KOPT-K1 (cell line): ENCODE measurements around the gene RAB27B.

Experiments
- H3K27ac ChIP-seq: fragments of 200-600 bp; sonication (generic); 2 replicates; pipeline ENCODE4 v1.5.1; 2016; ENCODE audit warnings: antibody characterized with exemption, mild to moderate bottlenecking, low read depth, low read length; ENCODE audit not compliant: poor library complexity, severe bottlenecking
- H3K36me3 ChIP-seq: fragments of 200-600 bp; sonication (generic); 2 replicates; pipeline ENCODE4 v1.5.1; 2017; ENCODE audit warnings: antibody characterized with exemption, mild to moderate bottlenecking, low read length, moderate library complexity; ENCODE audit not compliant: insufficient read depth
- H3K9me3 ChIP-seq: fragments of 200-600 bp; sonication (generic); 2 replicates; pipeline ENCODE4 v1.5.1; 2017; ENCODE audit warnings: antibody characterized with exemption, low read length, mild to moderate bottlenecking; ENCODE audit not compliant: insufficient read depth, poor library complexity, severe bottlenecking

RAB27B gene

DNA sequence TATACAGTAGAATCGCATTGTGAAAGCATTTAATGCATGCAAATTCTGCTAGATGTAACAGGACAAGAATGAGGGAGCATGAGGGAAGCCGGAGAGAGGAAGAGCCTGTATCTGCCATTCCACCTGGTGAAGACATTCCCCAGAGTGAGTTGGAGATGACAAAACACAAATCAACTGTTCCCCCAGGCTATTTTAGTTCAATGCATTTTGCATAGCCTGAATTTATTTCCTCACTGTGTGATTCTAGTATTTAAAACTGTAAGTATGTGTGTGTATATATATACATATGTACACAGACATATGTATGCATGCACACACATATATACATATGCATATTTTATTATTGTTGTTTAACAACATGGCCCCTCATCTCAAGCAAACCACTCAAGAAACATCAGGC lies 76.3 kb downstream of the RAB27B start:
- Histone ChIP-seq H3K9me3 (no peaks in the 10 kb centered on the region), H3K27ac (no peak overlapping the region), H3K36me3 (no peaks in the 10 kb centered on the region)

DNA sequence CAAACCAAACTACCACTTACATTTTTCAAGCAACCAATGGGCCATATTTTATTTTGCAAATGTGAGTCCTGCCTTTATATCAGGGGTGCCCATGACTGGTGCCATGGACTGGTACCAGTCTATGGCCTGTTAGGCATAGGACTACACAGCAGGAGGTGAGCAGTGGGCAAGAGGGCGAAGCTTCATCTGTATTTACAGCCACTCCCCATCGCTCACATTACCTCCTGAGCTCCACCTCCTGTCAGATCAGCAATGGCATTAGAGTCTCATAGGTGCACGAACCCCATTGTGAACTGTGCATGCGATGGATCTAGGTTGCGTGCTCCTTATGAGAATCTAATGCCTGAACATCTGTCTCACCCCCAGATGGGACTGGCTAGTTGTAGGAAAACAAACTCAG lies 77.4 kb downstream of the RAB27B start:
- H3K27ac ChIP-seq, result no peak overlapping the region
- H3K36me3 ChIP-seq, result no peaks in the 10 kb centered on the region
- peaks cover 4% of the 10 kb centered on the region for H3K9me3 ChIP-seq

DNA sequence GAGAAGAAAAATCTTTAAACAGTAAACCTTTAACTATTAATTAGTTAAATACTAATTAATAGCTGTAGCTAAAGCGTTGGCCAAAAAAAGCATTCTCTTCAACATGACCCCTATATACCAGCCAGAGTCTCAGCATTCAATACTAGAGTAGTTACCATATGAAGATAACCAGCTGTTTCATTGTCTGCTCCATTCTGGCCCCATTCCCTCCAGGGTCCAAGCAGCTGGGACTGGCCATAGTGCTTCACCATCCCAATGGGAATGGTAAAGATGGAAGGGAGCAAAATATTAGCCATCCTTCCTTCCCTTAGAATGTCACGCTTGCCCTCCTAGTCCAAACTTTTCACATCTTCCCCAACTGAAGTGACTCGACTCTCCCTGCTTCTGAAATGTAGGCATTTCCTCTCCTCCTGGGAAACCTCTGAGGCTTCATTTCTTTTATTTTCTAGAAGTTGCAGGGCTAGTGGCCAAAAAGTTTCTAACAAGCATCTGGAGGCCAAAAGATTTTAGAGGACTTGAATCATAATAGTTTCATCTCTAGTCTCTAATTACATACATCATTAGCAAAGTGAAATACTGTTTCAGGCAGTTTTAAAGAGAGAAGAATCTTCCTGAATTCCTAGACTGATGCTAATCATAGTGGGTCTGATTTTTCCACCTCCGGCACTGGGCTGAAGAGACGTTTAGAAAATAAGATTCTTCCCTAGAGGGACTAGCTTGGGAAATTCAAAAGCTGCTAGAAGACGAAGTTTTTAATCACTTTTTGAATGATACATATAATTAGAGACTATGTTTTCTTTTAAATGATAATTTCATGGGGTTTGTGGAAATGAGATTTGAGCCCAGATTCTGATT lies 78.3 kb downstream of the RAB27B start:
- Histone ChIP-seq H3K27ac (no peak overlapping the region), H3K9me3 (peaks cover 4% of the 10 kb centered on the region), H3K36me3 (no peaks in the 10 kb centered on the region)

DNA sequence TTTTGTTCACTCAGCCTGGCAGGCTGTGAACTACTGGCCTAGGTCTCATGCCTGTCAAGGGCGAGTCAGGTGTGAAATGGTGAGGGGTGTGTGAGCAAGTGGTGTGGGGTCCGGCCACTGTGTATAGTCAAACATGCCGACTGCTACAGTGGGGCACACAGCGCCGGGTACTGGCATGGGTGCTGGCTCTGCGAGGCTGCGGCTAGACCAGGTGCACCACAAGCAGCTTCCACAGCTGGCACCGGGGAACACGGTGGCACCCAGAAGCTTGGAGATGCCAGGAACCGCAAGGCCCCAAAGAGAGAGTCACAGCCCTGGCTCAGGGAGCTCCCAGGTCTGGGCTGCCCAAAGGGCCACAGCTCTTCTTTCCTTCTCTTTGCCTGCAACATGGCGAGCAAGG lies 81.3 kb downstream of the RAB27B start:
- Histone ChIP-seq H3K27ac (no peak overlapping the region), H3K36me3 (no peaks in the 10 kb centered on the region), H3K9me3 (peaks cover 4% of the 10 kb centered on the region)

DNA sequence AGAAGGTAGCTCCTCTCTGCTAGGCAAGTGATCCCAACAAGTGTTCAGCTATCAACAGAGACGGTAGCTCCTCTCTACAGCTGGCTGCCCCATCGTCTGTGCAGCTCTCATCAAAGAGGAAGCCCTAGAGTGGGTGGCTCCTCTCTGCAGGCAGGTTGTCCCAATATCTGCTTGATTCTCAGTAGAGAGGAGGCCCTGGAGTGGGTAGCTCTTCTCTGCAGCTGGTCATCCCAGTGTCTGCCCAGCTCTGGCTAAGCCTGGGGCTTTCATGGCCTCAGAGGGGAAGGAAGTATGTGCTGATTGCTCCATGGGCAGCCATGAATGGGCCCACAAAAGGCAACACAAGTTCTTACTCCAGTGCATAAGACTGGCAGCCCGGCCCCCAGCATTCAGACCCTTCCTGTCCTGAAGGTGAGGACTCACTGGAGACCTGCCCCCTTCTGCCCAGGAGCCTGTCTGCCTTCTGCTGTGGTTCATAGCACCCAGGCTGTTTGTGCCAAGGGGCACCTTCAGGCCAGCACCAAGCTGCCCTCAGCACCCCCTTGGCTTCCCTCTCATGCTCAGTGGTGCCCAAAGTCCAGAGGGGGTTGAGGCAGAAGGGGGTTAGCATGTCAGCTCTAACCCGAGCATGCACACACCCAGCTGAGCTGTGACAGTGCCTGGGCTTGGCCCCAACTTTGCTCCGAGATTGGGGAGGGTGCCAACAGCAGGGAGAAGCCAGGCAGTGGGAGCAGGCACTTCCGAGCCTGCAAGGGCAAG lies 82.1 kb downstream of the RAB27B start:
- Histone ChIP-seq H3K36me3 (no peaks in the 10 kb centered on the region), H3K9me3 (peaks cover 4% of the 10 kb centered on the region), H3K27ac (no peak overlapping the region)

DNA sequence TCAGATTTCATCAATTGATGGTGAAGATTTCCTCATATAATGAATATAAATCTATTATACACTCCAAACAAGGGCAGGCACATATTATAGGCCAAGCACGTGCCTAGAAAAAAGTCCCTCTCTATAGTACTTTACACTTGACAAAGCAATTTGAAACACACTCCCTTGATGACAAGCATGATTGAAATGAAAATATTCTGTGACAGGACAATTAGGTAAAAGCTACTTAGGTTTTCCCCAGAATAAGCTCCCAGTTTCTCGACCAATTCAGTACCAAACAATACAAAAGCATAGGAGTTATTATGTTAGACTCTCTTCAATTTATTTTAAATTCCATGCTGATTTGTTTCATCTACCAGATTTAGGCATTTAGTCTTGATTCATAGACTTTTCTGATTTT lies 83.3 kb downstream of the RAB27B start:
- Histone ChIP-seq H3K9me3 (peaks cover 4% of the 10 kb centered on the region), H3K27ac (no peak overlapping the region), H3K36me3 (no peaks in the 10 kb centered on the region)

DNA sequence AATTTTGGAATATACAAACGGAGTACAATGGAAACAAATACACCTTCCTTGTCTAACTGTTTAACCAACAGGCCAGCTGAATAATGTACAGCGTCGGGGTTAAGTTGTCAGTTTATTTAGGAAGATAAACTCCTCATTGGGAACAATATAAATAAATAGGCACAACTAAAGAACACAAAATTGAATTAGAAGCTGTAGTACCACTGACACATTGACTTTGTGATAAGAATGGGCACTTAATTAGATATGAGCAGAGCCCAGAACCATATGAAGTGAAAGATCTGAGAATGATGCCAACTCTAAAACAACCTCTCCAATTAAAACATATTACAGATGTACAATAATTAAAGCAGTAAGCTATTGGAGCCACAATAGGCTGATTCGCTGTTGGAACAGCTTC lies 86.5 kb downstream of the RAB27B start:
- H3K9me3 ChIP-seq, result peaks cover 4% of the 10 kb centered on the region
- H3K36me3 ChIP-seq, result no peaks in the 10 kb centered on the region
- H3K27ac ChIP-seq, result no peak overlapping the region

DNA sequence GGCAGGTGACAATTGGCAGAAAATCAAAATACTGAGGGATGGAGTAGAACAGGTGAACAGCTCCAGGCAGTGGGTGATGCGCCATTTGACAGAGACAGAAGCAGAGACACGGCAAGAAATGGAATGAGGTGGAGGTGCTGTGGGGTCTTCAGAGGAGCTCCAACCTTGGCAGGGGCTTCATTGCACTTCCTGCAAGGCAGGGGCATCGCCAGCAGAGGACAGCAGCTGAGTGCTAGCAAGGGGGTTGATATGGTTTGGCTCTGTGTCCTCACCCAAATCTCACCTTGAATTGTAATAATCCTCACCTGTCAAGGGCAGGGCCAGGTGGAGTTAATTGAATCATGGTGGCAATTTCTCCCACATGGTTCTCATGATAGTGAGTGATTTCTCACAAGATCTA lies 88.2 kb downstream of the RAB27B start:
- Histone ChIP-seq H3K36me3 (no peaks in the 10 kb centered on the region), H3K27ac (no peak overlapping the region), H3K9me3 (no peaks in the 10 kb centered on the region)

DNA sequence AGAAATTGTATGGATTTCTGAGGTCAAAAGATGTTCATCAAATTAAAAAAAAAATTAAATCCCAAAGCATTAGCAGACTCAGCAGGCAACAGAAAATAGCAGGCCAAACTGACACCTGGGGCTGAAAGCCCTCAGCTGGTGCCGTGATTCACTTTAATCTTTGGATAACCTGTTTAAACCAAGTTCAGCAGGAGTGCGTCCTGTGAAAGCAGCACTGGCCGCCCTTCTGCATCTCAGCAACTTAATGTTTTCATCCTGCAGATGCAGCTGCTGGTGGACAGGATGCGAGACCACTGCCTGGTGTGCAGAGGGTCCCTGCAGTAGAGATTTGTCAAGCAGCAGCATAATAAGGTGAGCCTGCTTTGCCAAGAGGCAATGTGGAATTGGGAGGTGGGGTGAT lies 89.8 kb downstream of the RAB27B start:
- Histone ChIP-seq H3K27ac (no peak overlapping the region), H3K36me3 (no peaks in the 10 kb centered on the region), H3K9me3 (no peaks in the 10 kb centered on the region)

DNA sequence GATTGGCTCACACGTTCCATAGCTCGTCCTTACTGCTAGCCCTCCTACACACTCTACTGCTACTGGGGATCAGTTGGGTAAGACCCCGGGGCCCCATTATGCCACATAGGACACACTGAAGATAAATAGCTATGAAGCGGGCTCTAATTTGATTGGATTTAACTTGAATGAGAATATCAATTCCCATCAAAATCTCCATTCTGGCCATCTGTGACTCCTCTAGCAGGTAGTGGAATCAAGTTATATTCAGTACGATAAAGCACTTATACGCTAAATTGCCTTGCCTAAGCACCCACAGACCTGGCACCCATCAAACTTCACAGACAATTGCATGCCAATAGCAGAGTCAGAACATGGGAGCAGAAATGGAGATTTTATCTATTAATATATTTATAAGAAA lies 91.1 kb downstream of the RAB27B start:
- Histone ChIP-seq H3K9me3 (no peaks in the 10 kb centered on the region), H3K27ac (no peak overlapping the region), H3K36me3 (no peaks in the 10 kb centered on the region)

DNA sequence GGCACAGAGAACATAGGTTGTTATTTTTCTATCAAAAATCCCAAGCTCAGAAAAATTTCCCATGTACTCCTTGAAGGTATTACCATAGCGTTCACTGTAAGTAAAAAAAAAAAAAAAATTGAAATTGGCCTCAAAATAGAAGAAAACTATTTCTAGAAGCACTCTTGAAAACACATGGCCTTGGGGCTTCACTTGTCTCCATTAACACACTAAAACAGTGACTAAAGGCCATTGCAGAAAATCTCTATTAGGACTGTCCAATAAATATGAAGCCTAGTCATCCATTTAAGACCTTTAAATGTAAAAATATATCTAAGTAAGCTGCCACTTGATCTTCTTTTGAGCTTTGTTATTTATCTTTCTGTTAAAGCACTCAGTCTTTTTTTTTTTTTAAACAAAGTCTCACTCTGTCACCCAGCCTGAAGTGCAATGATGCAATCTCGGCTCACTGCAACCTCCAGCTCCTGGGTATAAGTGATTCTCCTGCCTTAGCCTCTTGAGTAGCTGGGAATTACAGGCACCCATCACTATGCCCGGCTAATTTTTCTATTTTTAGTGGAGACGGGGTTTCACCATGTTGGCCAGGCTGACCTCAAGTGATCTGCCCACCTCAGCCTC lies 95.2 kb downstream of the RAB27B start:
- no peak overlapping the region for H3K27ac ChIP-seq
- no peaks in the 10 kb centered on the region for H3K9me3 ChIP-seq
- H3K36me3 ChIP-seq, result no peaks in the 10 kb centered on the region

DNA sequence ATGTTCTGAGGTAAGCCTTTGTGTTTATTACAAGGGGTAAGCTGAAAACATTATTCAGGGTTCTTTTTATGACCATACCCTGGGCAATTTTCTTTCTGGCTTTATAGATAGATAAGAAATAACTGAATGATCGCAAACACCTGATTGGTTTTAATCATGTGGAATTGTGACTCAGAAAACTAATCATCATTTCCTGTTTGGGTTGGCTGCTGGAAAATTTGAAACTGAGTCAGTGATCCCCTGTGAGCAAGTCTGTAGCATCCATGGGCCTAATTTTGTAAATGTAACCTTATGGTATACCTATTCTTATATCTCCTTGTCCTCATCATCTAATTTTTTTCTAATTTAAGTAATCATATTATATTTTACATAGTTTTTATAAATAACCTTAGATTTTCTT lies 96.7 kb downstream of the RAB27B start:
- Histone ChIP-seq H3K9me3 (no peaks in the 10 kb centered on the region), H3K27ac (no peak overlapping the region), H3K36me3 (no peaks in the 10 kb centered on the region)

DNA sequence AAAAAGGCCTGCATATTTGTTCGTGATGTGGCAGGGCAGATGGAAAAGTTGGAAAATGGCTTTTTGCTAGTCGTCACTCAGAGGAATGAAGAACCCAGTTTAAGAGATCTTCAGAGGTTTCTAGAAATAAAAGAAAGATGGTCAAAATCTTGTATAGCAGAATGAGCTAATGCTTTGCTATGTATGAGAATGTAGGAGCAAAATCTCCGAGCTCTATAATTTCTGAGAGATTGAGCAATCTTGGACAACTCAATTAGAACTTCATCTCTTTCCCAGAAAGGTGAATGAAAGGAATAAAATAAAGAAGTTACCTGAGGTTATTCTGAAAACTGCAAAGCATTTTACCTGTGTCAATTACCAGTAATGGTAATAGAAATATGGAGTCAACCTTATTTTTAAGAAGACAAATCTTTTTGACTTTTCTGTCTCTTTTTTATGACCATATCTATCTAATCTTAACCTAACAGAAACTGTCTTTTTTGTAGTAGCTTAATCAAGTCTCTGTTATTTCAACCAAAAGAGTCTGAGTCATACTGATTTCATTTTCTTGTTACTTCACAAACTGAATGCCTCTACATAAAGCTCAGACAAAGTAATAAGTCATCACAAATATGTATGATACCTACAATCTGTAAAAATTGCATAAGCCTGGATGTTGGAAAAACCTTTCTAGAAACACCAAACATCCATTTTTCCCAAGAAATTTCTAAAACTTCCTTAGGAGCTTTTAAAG lies 98.5 kb downstream of the RAB27B start:
- Histone ChIP-seq H3K9me3 (no peaks in the 10 kb centered on the region), H3K36me3 (no peaks in the 10 kb centered on the region), H3K27ac (no peak overlapping the region)

DNA sequence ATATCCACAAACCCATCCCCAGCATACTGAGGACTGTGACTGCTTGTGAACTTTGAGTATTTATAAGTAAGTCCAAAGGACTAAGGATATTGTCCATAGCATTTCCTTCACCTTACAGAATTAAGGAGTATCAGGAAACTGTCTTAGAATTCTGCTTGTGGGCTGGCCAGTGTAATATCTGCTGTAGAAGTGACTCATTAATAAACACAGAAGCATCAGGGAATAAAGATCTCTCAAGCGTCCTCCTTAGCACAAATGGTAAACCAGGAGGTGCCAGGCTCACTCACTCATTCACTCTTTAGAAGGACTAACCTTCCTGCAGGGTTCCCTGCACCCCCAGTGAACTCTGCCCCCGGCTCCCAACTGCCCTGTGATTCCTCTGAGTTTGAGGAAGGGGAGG lies 100.0 kb downstream of the RAB27B start:
- Histone ChIP-seq H3K27ac (no peak overlapping the region), H3K36me3 (no peaks in the 10 kb centered on the region), H3K9me3 (no peaks in the 10 kb centered on the region)

DNA sequence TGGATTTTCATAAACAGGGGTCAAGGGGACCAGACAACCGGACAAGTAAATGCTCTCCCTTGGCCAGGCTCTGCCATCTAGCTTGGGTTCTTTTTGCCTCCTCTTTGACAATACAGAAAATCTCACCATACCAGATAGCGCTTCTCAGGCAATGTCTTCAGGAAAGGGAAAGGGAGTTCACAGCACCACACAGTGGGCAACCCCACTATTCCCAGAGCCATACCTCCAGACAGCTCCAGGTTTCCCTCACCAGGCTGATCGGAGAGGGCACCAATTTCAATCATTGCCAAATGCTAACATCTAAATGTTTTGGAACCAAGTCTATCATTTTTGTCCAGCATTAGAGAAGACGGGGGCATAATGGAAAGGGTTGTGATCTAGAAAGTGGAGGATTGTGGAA lies 102.9 kb downstream of the RAB27B start:
- H3K27ac ChIP-seq, result no peak overlapping the region
- H3K36me3 ChIP-seq, result no peaks in the 10 kb centered on the region
- H3K9me3 ChIP-seq, result no peaks in the 10 kb centered on the region
